DOHH2 (cell line): ENCODE data around the gene TSPYL4.

Experiments
- EZH2phosphoT487 ChIP-seq: fragments of 200-600 bp; sonication (generic); IDR thresholded peaks from 2 replicates; pipeline ENCODE4 v1.6.1; 2017; ENCODE audit warnings: borderline replicate concordance, mild to moderate bottlenecking, antibody characterized with exemption, low read length, moderate library complexity, mixed read lengths
- TF ChIP-seq, protein P1 (sequence below): fragments of 200-600 bp; sonication (generic); IDR thresholded peaks from one replicate; pipeline ENCODE4 v1.5.1; 2014; ENCODE audit warnings: antibody characterized with exemption, mild to moderate bottlenecking, low read depth, low read length; ENCODE audit not compliant: poor library complexity, severe bottlenecking

DNA sequence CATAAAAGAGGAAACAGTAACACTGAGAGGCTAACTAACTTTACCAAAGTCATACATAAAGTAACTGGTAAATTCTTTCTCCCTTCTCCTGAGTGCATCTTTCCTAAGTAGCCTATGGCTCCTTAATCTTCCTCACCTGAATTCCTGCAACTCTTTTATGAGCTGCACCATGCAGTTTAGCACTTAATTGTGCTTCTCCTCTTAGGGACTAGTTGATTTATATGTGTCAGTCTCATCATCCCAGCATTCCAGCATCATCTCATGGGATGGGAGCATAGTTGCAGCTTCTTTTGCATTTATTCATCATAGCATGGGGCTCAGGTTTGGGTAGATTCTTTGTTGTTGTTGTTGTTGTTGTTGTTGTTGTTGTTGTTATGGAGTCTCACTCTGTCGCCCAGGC lies 29.3 kb upstream of the TSPYL4 start:
- TF ChIP-seq, protein P1, sequence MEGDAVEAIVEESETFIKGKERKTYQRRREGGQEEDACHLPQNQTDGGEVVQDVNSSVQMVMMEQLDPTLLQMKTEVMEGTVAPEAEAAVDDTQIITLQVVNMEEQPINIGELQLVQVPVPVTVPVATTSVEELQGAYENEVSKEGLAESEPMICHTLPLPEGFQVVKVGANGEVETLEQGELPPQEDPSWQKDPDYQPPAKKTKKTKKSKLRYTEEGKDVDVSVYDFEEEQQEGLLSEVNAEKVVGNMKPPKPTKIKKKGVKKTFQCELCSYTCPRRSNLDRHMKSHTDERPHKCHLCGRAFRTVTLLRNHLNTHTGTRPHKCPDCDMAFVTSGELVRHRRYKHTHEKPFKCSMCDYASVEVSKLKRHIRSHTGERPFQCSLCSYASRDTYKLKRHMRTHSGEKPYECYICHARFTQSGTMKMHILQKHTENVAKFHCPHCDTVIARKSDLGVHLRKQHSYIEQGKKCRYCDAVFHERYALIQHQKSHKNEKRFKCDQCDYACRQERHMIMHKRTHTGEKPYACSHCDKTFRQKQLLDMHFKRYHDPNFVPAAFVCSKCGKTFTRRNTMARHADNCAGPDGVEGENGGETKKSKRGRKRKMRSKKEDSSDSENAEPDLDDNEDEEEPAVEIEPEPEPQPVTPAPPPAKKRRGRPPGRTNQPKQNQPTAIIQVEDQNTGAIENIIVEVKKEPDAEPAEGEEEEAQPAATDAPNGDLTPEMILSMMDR, result no peak
- no peak for TF ChIP-seq EZH2phosphoT487
